Measurements from ENCODE around the gene WDFY4.

WDFY4 gene

GRCh38 chr10:48727866-48728265 is 43.2 kb downstream of the WDFY4 start:
- peaks cover 0 to 22% (median 0%) of the 10 kb centered on the region in 5 donors for H3K36me3 ChIP-seq (ENCODE audit: control insufficient read depth in 5 of 5, insufficient read depth in 5 of 5, low read length in 5 of 5)
- H3K27ac ChIP-seq (ENCODE audit: low read depth, low read length) = no peak overlapping the region
- H3K9ac ChIP-seq (ENCODE audit: low read length in 5 of 5) = no peak overlapping the region
- peaks cover 0 to 4% (median 0%) of the 10 kb centered on the region in 5 donors for H3K9me3 ChIP-seq (ENCODE audit: control insufficient read depth in 5 of 5, low read length in 5 of 5)
- H3K27me3 ChIP-seq (ENCODE audit: control insufficient read depth in 5 of 5, insufficient read depth in 4 of 5, low read length in 5 of 5) = peaks cover 0 to 3% (median 0%) of the 10 kb centered on the region in 5 donors
- peaks cover 0 to 3% (median 0%) of the 10 kb centered on the region in 5 donors for H3K4me1 ChIP-seq (ENCODE audit: control insufficient read depth in 5 of 5, insufficient read depth in 5 of 5, low read length in 5 of 5)
- H3K4me3 ChIP-seq (ENCODE audit: low read depth in 1 of 5, low read length in 5 of 5) = no peak overlapping the region

GRCh38 chr10:48729222-48729621 is 44.5 kb downstream of the WDFY4 start:
- Histone ChIP-seq H3K27ac (ENCODE audit: low read depth, low read length) (no peak overlapping the region), H3K9ac (ENCODE audit: low read length in 5 of 5) (no peak overlapping the region), H3K9me3 (ENCODE audit: control insufficient read depth in 5 of 5, low read length in 5 of 5) (peaks cover 0 to 4% (median 0%) of the 10 kb centered on the region in 5 donors), H3K4me3 (ENCODE audit: low read depth in 1 of 5, low read length in 5 of 5) (no peak overlapping the region), H3K27me3 (ENCODE audit: control insufficient read depth in 5 of 5, insufficient read depth in 4 of 5, low read length in 5 of 5) (peaks cover 0 to 3% (median 0%) of the 10 kb centered on the region in 5 donors), H3K4me1 (ENCODE audit: control insufficient read depth in 5 of 5, insufficient read depth in 5 of 5, low read length in 5 of 5) (peaks cover 0 to 3% (median 0%) of the 10 kb centered on the region in 5 donors), H3K36me3 (ENCODE audit: control insufficient read depth in 5 of 5, insufficient read depth in 5 of 5, low read length in 5 of 5) (peaks cover 0 to 22% (median 0%) of the 10 kb centered on the region in 5 donors)

- peaks cover 0 to 22% (median 0%) of the 10 kb centered on the region in 5 donors for H3K36me3 ChIP-seq (ENCODE audit: control insufficient read depth in 5 of 5, insufficient read depth in 5 of 5, low read length in 5 of 5)
These were observed 45.3 kb downstream of the WDFY4 start for GRCh38 chr10:48729941-48730457.

GRCh38 chr10:48731141-48731540 is 46.5 kb downstream of the WDFY4 start:
- H3K27me3 ChIP-seq (ENCODE audit: control insufficient read depth in 5 of 5, insufficient read depth in 4 of 5, low read length in 5 of 5) = peaks cover 0 to 3% (median 0%) of the 10 kb centered on the region in 5 donors
- H3K4me1 ChIP-seq (ENCODE audit: control insufficient read depth in 5 of 5, insufficient read depth in 5 of 5, low read length in 5 of 5) = no peaks in the 10 kb centered on the region
- peaks cover 0 to 4% (median 0%) of the 10 kb centered on the region in 5 donors for H3K9me3 ChIP-seq (ENCODE audit: control insufficient read depth in 5 of 5, low read length in 5 of 5)
- no peak overlapping the region for H3K4me3 ChIP-seq (ENCODE audit: low read depth in 1 of 5, low read length in 5 of 5)
- no peak overlapping the region for H3K27ac ChIP-seq (ENCODE audit: low read depth, low read length)
- H3K9ac ChIP-seq (ENCODE audit: low read length in 5 of 5) = no peak overlapping the region
- H3K36me3 ChIP-seq (ENCODE audit: control insufficient read depth in 5 of 5, insufficient read depth in 5 of 5, low read length in 5 of 5) = peaks cover 0 to 28% (median 0%) of the 10 kb centered on the region in 5 donors

More at GRCh38 chr10:48729941-48730457, 45.3 kb downstream of the WDFY4 start:
- Histone ChIP-seq H3K27me3 (ENCODE audit: control insufficient read depth in 5 of 5, insufficient read depth in 4 of 5, low read length in 5 of 5) (peaks cover 0 to 3% (median 0%) of the 10 kb centered on the region in 5 donors), H3K27ac (ENCODE audit: low read depth, low read length) (no peak overlapping the region), H3K9me3 (ENCODE audit: control insufficient read depth in 5 of 5, low read length in 5 of 5) (peaks cover 0 to 4% (median 0%) of the 10 kb centered on the region in 5 donors), H3K4me3 (ENCODE audit: low read depth in 1 of 5, low read length in 5 of 5) (no peak overlapping the region), H3K9ac (ENCODE audit: low read length in 5 of 5) (no peak overlapping the region), H3K4me1 (ENCODE audit: control insufficient read depth in 5 of 5, insufficient read depth in 5 of 5, low read length in 5 of 5) (peaks cover 0 to 1% (median 0%) of the 10 kb centered on the region in 5 donors)

- no peak overlapping the region for H3K9ac ChIP-seq (ENCODE audit: low read length in 5 of 5)
- no peak overlapping the region for H3K4me3 ChIP-seq (ENCODE audit: low read depth in 1 of 5, low read length in 5 of 5)
- peaks cover 0 to 3% (median 0%) of the 10 kb centered on the region in 5 donors for H3K27me3 ChIP-seq (ENCODE audit: control insufficient read depth in 5 of 5, insufficient read depth in 4 of 5, low read length in 5 of 5)
- H3K9me3 ChIP-seq (ENCODE audit: control insufficient read depth in 5 of 5, low read length in 5 of 5) = peaks cover 0 to 4% (median 0%) of the 10 kb centered on the region in 5 donors
- H3K36me3 ChIP-seq (ENCODE audit: control insufficient read depth in 5 of 5, insufficient read depth in 5 of 5, low read length in 5 of 5) = peaks cover 0 to 33% (median 0%) of the 10 kb centered on the region in 5 donors
- H3K4me1 ChIP-seq (ENCODE audit: control insufficient read depth in 5 of 5, insufficient read depth in 5 of 5, low read length in 5 of 5) = no peaks in the 10 kb centered on the region
- no peak overlapping the region for H3K27ac ChIP-seq (ENCODE audit: low read depth, low read length)
These were observed 47.0 kb downstream of the WDFY4 start for GRCh38 chr10:48731654-48732053.

GRCh38 chr10:48733329-48733728 is 48.7 kb downstream of the WDFY4 start:
- Histone ChIP-seq H3K4me1 (ENCODE audit: control insufficient read depth in 5 of 5, insufficient read depth in 5 of 5, low read length in 5 of 5) (no peaks in the 10 kb centered on the region), H3K9me3 (ENCODE audit: control insufficient read depth in 5 of 5, low read length in 5 of 5) (peaks cover 0 to 4% (median 0%) of the 10 kb centered on the region in 5 donors), H3K9ac (ENCODE audit: low read length in 5 of 5) (no peak overlapping the region), H3K4me3 (ENCODE audit: low read depth in 1 of 5, low read length in 5 of 5) (no peak overlapping the region), H3K27ac (ENCODE audit: low read depth, low read length) (no peak overlapping the region), H3K36me3 (ENCODE audit: control insufficient read depth in 5 of 5, insufficient read depth in 5 of 5, low read length in 5 of 5) (peaks cover 0 to 36% (median 0%) of the 10 kb centered on the region in 5 donors), H3K27me3 (ENCODE audit: control insufficient read depth in 5 of 5, insufficient read depth in 4 of 5, low read length in 5 of 5) (peaks cover 0 to 3% (median 0%) of the 10 kb centered on the region in 5 donors)

- H3K9ac ChIP-seq (ENCODE audit: low read length in 5 of 5) = no peak overlapping the region
- no peaks in the 10 kb centered on the region for H3K27me3 ChIP-seq (ENCODE audit: control insufficient read depth in 5 of 5, insufficient read depth in 4 of 5, low read length in 5 of 5)
- no peaks in the 10 kb centered on the region for H3K4me1 ChIP-seq (ENCODE audit: control insufficient read depth in 5 of 5, insufficient read depth in 5 of 5, low read length in 5 of 5)
- peaks cover 0 to 4% (median 0%) of the 10 kb centered on the region in 5 donors for H3K9me3 ChIP-seq (ENCODE audit: control insufficient read depth in 5 of 5, low read length in 5 of 5)
- no peak overlapping the region for H3K27ac ChIP-seq (ENCODE audit: low read depth, low read length)
- no peak overlapping the region for H3K4me3 ChIP-seq (ENCODE audit: low read depth in 1 of 5, low read length in 5 of 5)
- peaks cover 0 to 37% (median 0%) of the 10 kb centered on the region in 5 donors for H3K36me3 ChIP-seq (ENCODE audit: control insufficient read depth in 5 of 5, insufficient read depth in 5 of 5, low read length in 5 of 5)
These were observed 51.2 kb downstream of the WDFY4 start for GRCh38 chr10:48735836-48736390.

- Histone ChIP-seq H3K4me1 (ENCODE audit: control insufficient read depth in 5 of 5, insufficient read depth in 5 of 5, low read length in 5 of 5) (no peaks in the 10 kb centered on the region), H3K9ac (ENCODE audit: low read length in 5 of 5) (no peak overlapping the region), H3K9me3 (ENCODE audit: control insufficient read depth in 5 of 5, low read length in 5 of 5) (no peaks in the 10 kb centered on the region), H3K27me3 (ENCODE audit: control insufficient read depth in 5 of 5, insufficient read depth in 4 of 5, low read length in 5 of 5) (no peaks in the 10 kb centered on the region), H3K27ac (ENCODE audit: low read depth, low read length) (no peak overlapping the region), H3K36me3 (ENCODE audit: control insufficient read depth in 5 of 5, insufficient read depth in 5 of 5, low read length in 5 of 5) (peaks cover 0 to 32% (median 0%) of the 10 kb centered on the region in 5 donors), H3K4me3 (ENCODE audit: low read depth in 1 of 5, low read length in 5 of 5) (no peak overlapping the region)
These were observed 51.9 kb downstream of the WDFY4 start for GRCh38 chr10:48736596-48736995.

- no peak overlapping the region for H3K9ac ChIP-seq (ENCODE audit: low read length in 5 of 5)
- peaks cover 0 to 24% (median 0%) of the 10 kb centered on the region in 5 donors for H3K36me3 ChIP-seq (ENCODE audit: control insufficient read depth in 5 of 5, insufficient read depth in 5 of 5, low read length in 5 of 5)
- H3K4me1 ChIP-seq (ENCODE audit: control insufficient read depth in 5 of 5, insufficient read depth in 5 of 5, low read length in 5 of 5) = no peaks in the 10 kb centered on the region
- no peak overlapping the region for H3K4me3 ChIP-seq (ENCODE audit: low read depth in 1 of 5, low read length in 5 of 5)
- H3K9me3 ChIP-seq (ENCODE audit: control insufficient read depth in 5 of 5, low read length in 5 of 5) = no peaks in the 10 kb centered on the region
- H3K27ac ChIP-seq (ENCODE audit: low read depth, low read length) = no peak overlapping the region
- H3K27me3 ChIP-seq (ENCODE audit: control insufficient read depth in 5 of 5, insufficient read depth in 4 of 5, low read length in 5 of 5) = no peaks in the 10 kb centered on the region
These were observed 53.2 kb downstream of the WDFY4 start for GRCh38 chr10:48737886-48738285.

- Histone ChIP-seq H3K4me3 (ENCODE audit: low read depth in 1 of 5, low read length in 5 of 5) (no peak overlapping the region), H3K27me3 (ENCODE audit: control insufficient read depth in 5 of 5, insufficient read depth in 4 of 5, low read length in 5 of 5) (no peaks in the 10 kb centered on the region), H3K9ac (ENCODE audit: low read length in 5 of 5) (no peak overlapping the region), H3K27ac (ENCODE audit: low read depth, low read length) (no peak overlapping the region), H3K36me3 (ENCODE audit: control insufficient read depth in 5 of 5, insufficient read depth in 5 of 5, low read length in 5 of 5) (peaks cover 0 to 24% (median 0%) of the 10 kb centered on the region in 5 donors), H3K9me3 (ENCODE audit: control insufficient read depth in 5 of 5, low read length in 5 of 5) (no peaks in the 10 kb centered on the region), H3K4me1 (ENCODE audit: control insufficient read depth in 5 of 5, insufficient read depth in 5 of 5, low read length in 5 of 5) (no peaks in the 10 kb centered on the region)
These were observed 54.5 kb downstream of the WDFY4 start for GRCh38 chr10:48739170-48739569.
